Brain microvascular endothelial cell (primary cell): ENCODE results near the gene CCND1.

Experiments
- DNase-seq: peaks from one replicate; pipeline ENCODE4 v3.0.0-alpha.2; 2020
- H3K27ac ChIP-seq: fragments of 250-450 bp; sonication (Bioruptor Pico); 2 replicates; pipeline ENCODE4 v1.5.1; 2020; ENCODE audit warnings: mild to moderate bottlenecking, moderate library complexity
- H3K27me3 ChIP-seq: fragments of 250-450 bp; sonication (Bioruptor Pico); replicated peaks from 2 replicates; pipeline ENCODE4 v1.5.1; 2020; ENCODE audit warnings: mild to moderate bottlenecking
- H3K36me3 ChIP-seq: fragments of 250-450 bp; sonication (Bioruptor Pico); replicated peaks from 2 replicates; pipeline ENCODE4 v1.5.1; 2020; ENCODE audit warnings: mild to moderate bottlenecking
- H3K4me3 ChIP-seq: 2 replicates; pipeline ENCODE4 v1.5.1; 2011; ENCODE audit warnings: low read depth, mild to moderate bottlenecking, control low read depth, low read length, moderate library complexity
- CTCF ChIP-seq: IDR thresholded peaks from 2 replicates; pipeline ENCODE4 v1.5.1; 2011; ENCODE audit warnings: low read depth, mild to moderate bottlenecking, moderate library complexity, low read length, control low read depth, inconsistent platforms; ENCODE audit errors: missing control alignments
- in situ Hi-C: cut with HindIII; loops from 2 replicates; pipeline ENCODE4 v1.10.0; 2017; ENCODE audit warnings: low sequenced_read_pairs, low pct_ligation_motif_present

Gene CCND1

GRCh38 chr11:69598147-69598546 is 42.8 kb upstream of the CCND1 start:
- DNase-seq: no peak
- Histone ChIP-seq H3K4me3 (no peak overlapping the region), H3K36me3 (no peaks in the 10 kb centered on the region), H3K27ac (no peak overlapping the region), H3K27me3 (no peaks in the 10 kb centered on the region)
- in situ Hi-C loops: no loop called here
- TF ChIP-seq CTCF: no peak

GRCh38 chr11:69599502-69599901 is 41.5 kb upstream of the CCND1 start:
- no peak for TF ChIP-seq CTCF
- in situ Hi-C loops: no loop called here
- DNase-seq: no peak
- Histone ChIP-seq H3K27ac (no peak overlapping the region), H3K4me3 (no peak overlapping the region), H3K36me3 (no peaks in the 10 kb centered on the region), H3K27me3 (no peaks in the 10 kb centered on the region)

GRCh38 chr11:69600001-69600400 is 41.0 kb upstream of the CCND1 start:
- in situ Hi-C loops: no loop called here
- no peak for TF ChIP-seq CTCF
- DNase-seq: no peak
- no peak overlapping the region for H3K27ac ChIP-seq
- no peaks in the 10 kb centered on the region for H3K27me3 ChIP-seq
- no peaks in the 10 kb centered on the region for H3K36me3 ChIP-seq
- no peak overlapping the region for H3K4me3 ChIP-seq

- DNase-seq: no peak
- Histone ChIP-seq H3K27ac (no peak overlapping the region), H3K4me3 (no peak overlapping the region), H3K36me3 (no peaks in the 10 kb centered on the region), H3K27me3 (no peaks in the 10 kb centered on the region)
- TF ChIP-seq CTCF: no peak
- in situ Hi-C loops: no loop called here
Measured at GRCh38 chr11:69601011-69601975, 39.7 kb upstream of the CCND1 start.

GRCh38 chr11:69603111-69603836 is 37.7 kb upstream of the CCND1 start:
- Histone ChIP-seq H3K36me3 (no peaks in the 10 kb centered on the region), H3K27me3 (no peaks in the 10 kb centered on the region), H3K4me3 (no peak overlapping the region), H3K27ac (no peak overlapping the region)
- in situ Hi-C loops: no loop called here
- no peak for TF ChIP-seq CTCF
- no peak for DNase-seq
